Activated T-cell treated with anti-CD3 and anti-CD28 coated beads for 4 hours (primary cell): ENCODE results near the gene ZXDA.
"Not testable (repeated sequence)": the region's sequence is repeated elsewhere in the genome, so short reads cannot be mapped to it uniquely, and the experiment has no call there.

Experiments used
- DNase-seq: peaks from one replicate; pipeline ENCODE4 v3.0.0-alpha.2; 2020

The ZXDA gene

GRCh38 chrX:57910287-57910912 lies at the start of gene ZXDA:
TSS of gene ZXDA (minus strand) at chrX:57910458. CDS start at chrX:57910420, 38 bp downstream.
- not testable (repeated sequence) for DNase-seq

GRCh38 chrX:57952320-57952678 lies 42.0 kb upstream of the ZXDA start:
- DNase-seq, result no peak

GRCh38 chrX:57951666-57952319 lies 41.5 kb upstream of the ZXDA start:
- no peak for DNase-seq

- DNase-seq, result no peak
Observed at GRCh38 chrX:57933321-57933720, 23.1 kb upstream of the ZXDA start.

- DNase-seq, result no peak
Observed at GRCh38 chrX:57932266-57932665, 22.0 kb upstream of the ZXDA start.

- DNase-seq, result no peak
Observed at GRCh38 chrX:57930051-57930450, 19.8 kb upstream of the ZXDA start.

GRCh38 chrX:57929373-57929772 lies 19.1 kb upstream of the ZXDA start:
- no peak for DNase-seq

- DNase-seq, result no peak
Observed at GRCh38 chrX:57925806-57926205, 15.5 kb upstream of the ZXDA start.

GRCh38 chrX:57918750-57919436 lies 8.6 kb upstream of the ZXDA start:
- peak; percentile 19 for DNase-seq

- no peak for DNase-seq
Observed at GRCh38 chrX:57915680-57916079, 5.4 kb upstream of the ZXDA start.

GRCh38 chrX:57909595-57910286 lies 517 bp downstream of the ZXDA start:
- DNase-seq, result not testable (repeated sequence)

- DNase-seq, result not testable (repeated sequence)
Observed at GRCh38 chrX:57908972-57909594, 1.2 kb downstream of the ZXDA start.

GRCh38 chrX:57906790-57907189 lies 3.5 kb downstream of the ZXDA start:
- no peak for DNase-seq

- no peak for DNase-seq
Observed at GRCh38 chrX:57905141-57905540, 5.1 kb downstream of the ZXDA start.

GRCh38 chrX:57904176-57904880 lies 5.9 kb downstream of the ZXDA start:
- no peak for DNase-seq

GRCh38 chrX:57902633-57903032 lies 7.6 kb downstream of the ZXDA start:
- DNase-seq, result no peak

- no peak for DNase-seq
Observed at GRCh38 chrX:57901466-57901865, 8.8 kb downstream of the ZXDA start.

- DNase-seq, result no peak
Observed at GRCh38 chrX:57900975-57901374, 9.3 kb downstream of the ZXDA start.

GRCh38 chrX:57899906-57900305 lies 10.4 kb downstream of the ZXDA start:
- DNase-seq, result no peak

- no peak for DNase-seq
Observed at GRCh38 chrX:57899064-57899463, 11.2 kb downstream of the ZXDA start.

- DNase-seq, result no peak
Observed at GRCh38 chrX:57871463-57871862, 38.8 kb downstream of the ZXDA start.
